Measurements from ENCODE around the gene QRICH2.
A peak's percentile ranks its signal among the peaks of the same experiment; 100 is the strongest.

QRICH2 gene

DNA sequence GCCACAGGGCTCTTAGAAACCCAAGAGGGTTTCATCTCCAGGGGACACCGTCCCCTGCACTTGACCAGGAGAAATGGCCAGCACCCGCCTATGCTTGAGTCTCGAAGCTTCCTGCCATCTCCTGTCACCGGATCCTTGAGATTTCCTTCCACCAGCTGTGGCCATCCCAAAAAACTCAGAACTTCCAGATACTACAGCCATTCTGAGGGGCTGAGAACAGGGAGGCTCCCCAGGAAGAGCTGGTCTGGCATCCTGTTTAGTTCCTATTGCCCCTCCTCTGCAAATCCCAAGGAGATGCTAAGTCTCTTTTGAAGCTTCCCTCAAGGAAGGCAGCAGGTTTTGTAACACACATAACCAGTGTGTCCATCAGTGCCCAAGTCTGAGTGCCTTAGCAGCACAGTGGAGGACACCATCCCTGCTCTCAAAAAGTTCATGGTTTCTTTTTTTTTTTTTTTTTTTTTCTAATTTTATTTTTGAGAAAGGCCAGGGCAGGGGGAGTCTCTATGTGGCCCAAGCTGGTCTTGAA lies 41.0 kb downstream of the QRICH2 start:
- H3K27ac ChIP-seq: peak overlapping the region; percentile 89; the same call in 1 of the 2 replicates
- H3K27me3 ChIP-seq (ENCODE audit: insufficient read depth, low read depth, severe bottlenecking): no peaks in the 10 kb centered on the region
- TF ChIP-seq, protein P1, sequence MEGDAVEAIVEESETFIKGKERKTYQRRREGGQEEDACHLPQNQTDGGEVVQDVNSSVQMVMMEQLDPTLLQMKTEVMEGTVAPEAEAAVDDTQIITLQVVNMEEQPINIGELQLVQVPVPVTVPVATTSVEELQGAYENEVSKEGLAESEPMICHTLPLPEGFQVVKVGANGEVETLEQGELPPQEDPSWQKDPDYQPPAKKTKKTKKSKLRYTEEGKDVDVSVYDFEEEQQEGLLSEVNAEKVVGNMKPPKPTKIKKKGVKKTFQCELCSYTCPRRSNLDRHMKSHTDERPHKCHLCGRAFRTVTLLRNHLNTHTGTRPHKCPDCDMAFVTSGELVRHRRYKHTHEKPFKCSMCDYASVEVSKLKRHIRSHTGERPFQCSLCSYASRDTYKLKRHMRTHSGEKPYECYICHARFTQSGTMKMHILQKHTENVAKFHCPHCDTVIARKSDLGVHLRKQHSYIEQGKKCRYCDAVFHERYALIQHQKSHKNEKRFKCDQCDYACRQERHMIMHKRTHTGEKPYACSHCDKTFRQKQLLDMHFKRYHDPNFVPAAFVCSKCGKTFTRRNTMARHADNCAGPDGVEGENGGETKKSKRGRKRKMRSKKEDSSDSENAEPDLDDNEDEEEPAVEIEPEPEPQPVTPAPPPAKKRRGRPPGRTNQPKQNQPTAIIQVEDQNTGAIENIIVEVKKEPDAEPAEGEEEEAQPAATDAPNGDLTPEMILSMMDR (IDR thresholded peaks at IDR 0.05; ENCODE audit: low read depth, low read length): no peak
- no peak overlapping the region for H3K4me3 ChIP-seq (ENCODE audit: low read depth, low read length)
- DNase-seq: no peak
- peaks cover 53% of the 10 kb centered on the region for H3K36me3 ChIP-seq
- no peaks in the 10 kb centered on the region for H3K9me3 ChIP-seq (ENCODE audit: severe bottlenecking)

DNA sequence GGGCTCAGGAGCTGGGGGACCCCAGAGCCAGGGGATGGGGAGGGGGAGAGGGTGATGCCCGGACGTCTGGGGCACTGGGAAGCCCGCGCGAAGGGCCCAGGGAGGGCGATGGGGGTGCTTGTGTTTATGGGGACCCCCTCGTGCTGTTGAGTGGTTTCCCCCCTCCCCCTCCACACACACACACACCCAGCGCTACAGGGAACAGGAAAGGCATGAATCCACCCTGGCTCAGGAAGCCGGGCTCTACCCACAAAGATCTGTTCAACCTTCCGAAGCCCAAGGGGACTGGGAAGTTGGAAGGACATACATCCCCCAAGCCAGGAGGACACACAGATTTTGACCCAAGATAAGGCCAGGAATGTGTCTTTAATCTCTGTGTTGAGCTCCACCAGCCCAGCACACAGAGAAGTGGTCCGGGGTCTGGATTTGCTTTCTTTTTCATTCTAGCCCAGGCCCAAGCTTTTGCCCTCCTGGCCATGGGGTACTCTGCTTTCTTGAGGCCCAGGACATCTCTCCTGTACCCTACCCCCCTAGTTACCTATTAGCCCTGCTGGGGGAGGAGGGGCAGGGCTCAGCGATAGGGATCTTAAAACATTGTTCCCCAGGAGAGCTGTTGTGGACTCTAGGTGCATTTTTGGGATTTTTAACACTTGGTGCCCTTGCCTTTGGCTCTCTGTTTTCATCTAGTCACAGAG lies 41.7 kb downstream of the QRICH2 start:
- no peak for DNase-seq
- Histone ChIP-seq H3K9me3 (ENCODE audit: severe bottlenecking) (no peaks in the 10 kb centered on the region), H3K27ac (peak overlapping the region; percentile 89), H3K36me3 (peaks cover 46% of the 10 kb centered on the region), H3K27me3 (ENCODE audit: insufficient read depth, low read depth, severe bottlenecking) (no peaks in the 10 kb centered on the region), H3K4me3 (ENCODE audit: low read depth, low read length) (peak overlapping the region; percentile 63)
- TF ChIP-seq, protein P1 (IDR thresholded peaks at IDR 0.05; ENCODE audit: low read depth, low read length): no peak

DNA sequence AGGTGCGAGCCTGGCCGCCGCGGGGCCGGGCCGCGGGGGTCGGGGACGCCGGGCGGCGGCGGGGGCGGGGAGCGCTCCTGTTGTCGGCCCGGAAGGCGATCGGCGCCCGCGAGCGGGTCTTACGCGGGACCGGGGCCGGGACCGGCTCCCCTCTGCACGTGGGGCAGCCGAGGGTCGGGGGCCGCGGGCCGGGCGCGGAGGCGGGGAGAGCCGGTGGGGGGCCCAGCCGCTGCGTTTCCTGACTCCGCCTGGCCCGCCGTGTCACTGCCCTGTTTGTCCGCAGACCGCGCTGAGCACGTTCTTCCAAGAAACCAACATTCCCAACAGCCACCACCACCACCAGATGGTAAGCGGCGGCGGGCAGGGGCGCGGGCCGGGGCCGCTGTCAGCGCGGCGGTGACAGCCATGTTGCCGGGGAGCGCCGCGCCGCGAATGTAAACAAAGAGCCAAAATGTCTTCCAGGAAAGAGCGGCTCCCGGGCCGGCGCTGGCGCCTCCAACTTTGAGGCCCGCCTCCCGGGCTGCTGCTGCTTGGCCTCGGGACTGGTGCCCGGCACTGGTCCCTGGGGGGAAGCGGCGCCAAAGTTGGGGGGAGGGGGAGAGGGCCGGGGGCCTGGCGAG lies 42.3 kb downstream of the QRICH2 start:
- Histone ChIP-seq H3K27me3 (ENCODE audit: insufficient read depth, low read depth, severe bottlenecking) (no peaks in the 10 kb centered on the region), H3K27ac (peak overlapping the region; percentile 89), H3K4me3 (ENCODE audit: low read depth, low read length) (peak overlapping the region; percentile 63), H3K36me3 (peaks cover 40% of the 10 kb centered on the region), H3K9me3 (ENCODE audit: severe bottlenecking) (no peaks in the 10 kb centered on the region)
- TF ChIP-seq, protein P1 (IDR thresholded peaks at IDR 0.05; ENCODE audit: low read depth, low read length): no peak
- peak; percentile 45 for DNase-seq

DNA sequence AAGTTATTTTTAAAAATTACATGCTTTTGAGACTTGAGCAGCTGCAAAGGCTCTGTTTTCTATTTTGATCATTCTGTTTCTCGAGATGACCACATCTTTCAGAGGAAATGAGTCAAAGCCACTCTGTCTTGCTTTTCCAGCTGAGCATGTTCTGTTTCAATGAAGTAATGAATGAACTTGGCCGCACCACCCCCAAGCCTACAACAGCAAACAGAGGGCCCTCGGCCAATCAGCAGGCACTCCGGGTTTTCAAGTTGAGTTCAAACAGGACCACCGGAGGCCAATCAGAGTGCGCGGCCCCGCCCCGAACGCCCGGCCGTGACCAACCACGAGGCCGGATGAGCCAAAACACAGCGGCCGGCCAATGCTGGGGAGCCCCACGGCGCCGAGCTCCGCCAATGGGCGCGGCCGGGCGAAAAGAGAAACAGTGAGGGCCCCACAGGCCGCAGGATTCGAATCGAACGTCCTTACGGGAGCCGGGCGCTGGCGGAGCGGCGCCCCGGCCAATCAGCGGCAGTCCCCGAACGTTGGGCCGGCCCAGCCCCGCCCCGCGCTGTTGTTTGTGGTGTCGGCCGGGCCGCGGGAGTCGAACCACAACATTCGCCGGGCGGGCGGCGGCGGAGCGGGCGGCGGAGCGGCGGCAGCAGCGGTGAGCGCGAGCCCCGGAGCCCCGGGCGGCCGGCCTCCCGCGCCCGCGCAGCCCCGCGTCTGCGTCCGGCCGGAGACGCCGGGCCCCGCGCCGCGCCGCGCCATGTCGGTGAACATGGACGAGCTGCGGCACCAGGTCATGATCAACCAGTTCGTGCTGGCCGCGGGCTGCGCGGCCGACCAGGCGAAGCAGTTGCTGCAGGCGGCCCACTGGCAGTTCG lies 43.1 kb downstream of the QRICH2 start, which contains the start of gene UBALD2:
TSS of gene UBALD2 (plus strand) at position 594 of the 869 bp plus-strand sequence. CDS start at position 752, 158 bp downstream.
- H3K9me3 ChIP-seq (ENCODE audit: severe bottlenecking): no peaks in the 10 kb centered on the region
- DNase-seq: peak; percentile 99
- H3K36me3 ChIP-seq: peaks cover 37% of the 10 kb centered on the region
- H3K4me3 ChIP-seq (ENCODE audit: low read depth, low read length): peak within 1 kb of the TSS; percentile 63
- peak within 1 kb of the TSS; percentile 89 for H3K27ac ChIP-seq
- no peaks in the 10 kb centered on the region for H3K27me3 ChIP-seq (ENCODE audit: insufficient read depth, low read depth, severe bottlenecking)
- TF ChIP-seq, protein P1 (IDR thresholded peaks at IDR 0.05; ENCODE audit: low read depth, low read length): no peak

DNA sequence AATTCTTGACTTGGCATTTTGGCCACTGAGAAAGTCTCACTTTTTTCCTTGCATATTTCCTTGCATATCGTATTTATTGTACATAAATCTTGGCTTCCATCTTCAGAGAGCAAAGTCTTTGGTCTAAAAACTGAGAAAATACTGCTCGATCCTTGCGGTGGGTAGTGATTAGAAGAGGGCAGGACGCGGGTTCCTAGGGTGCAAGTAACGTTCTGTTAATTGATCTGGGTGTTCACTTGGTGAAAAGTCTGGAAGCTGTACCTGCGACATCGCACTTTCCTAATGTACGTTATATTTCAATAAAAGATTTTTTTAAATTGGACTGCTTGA lies 43.7 kb downstream of the QRICH2 start:
- Histone ChIP-seq H3K27ac (peak overlapping the region; percentile 69), H3K36me3 (peaks cover 31% of the 10 kb centered on the region), H3K4me3 (ENCODE audit: low read depth, low read length) (no peak overlapping the region), H3K9me3 (ENCODE audit: severe bottlenecking) (no peaks in the 10 kb centered on the region), H3K27me3 (ENCODE audit: insufficient read depth, low read depth, severe bottlenecking) (no peaks in the 10 kb centered on the region)
- no peak for DNase-seq
- TF ChIP-seq, protein P1 (IDR thresholded peaks at IDR 0.05; ENCODE audit: low read depth, low read length): no peak

All from WERI-Rb-1 (cell line).